GM12892 (cell line): ENCODE results near the gene BEAN1.

Experiments
- POLR2A ChIP-seq: IDR thresholded peaks from 2 replicates; pipeline ENCODE4 v1.6.1; 2011; ENCODE audit warnings: low read depth, low read length, control low read depth
- POLR2AphosphoS5 ChIP-seq: IDR thresholded peaks from 2 replicates; pipeline ENCODE4 v1.6.1; 2011; ENCODE audit warnings: low read depth, low read length, control low read depth
- TAF1 ChIP-seq: IDR thresholded peaks from 2 replicates; pipeline ENCODE4 v1.6.1; 2011; ENCODE audit warnings: low read depth, mild to moderate bottlenecking, control low read depth, low read length, borderline replicate concordance

- no peak for TF ChIP-seq TAF1
- no peak for TF ChIP-seq POLR2AphosphoS5
- no peak for TF ChIP-seq POLR2A
Observed at GRCh38 chr16:66443269-66443652, 16.2 kb downstream of the BEAN1 start.
